Adipocyte (in vitro differentiated cells): ENCODE results near the gene NFS1.

Experiments
- DNase-seq: peaks from one replicate; pipeline ENCODE4 v3.0.0-alpha.2; 2015; ENCODE audit warnings: low read depth
- H3K27me3 ChIP-seq: replicated peaks from 2 replicates; pipeline ENCODE4 v1.7.0; 2013; ENCODE audit warnings: mild to moderate bottlenecking, low read length, moderate library complexity; ENCODE audit not compliant: control insufficient read depth, insufficient read depth
- H3K36me3 ChIP-seq: 2 replicates; pipeline ENCODE4 v1.7.0; 2013; ENCODE audit warnings: low read length, mild to moderate bottlenecking, moderate library complexity; ENCODE audit not compliant: control insufficient read depth, insufficient read depth, severe bottlenecking
- H3K4me1 ChIP-seq: 2 replicates; pipeline ENCODE4 v1.7.0; 2013; ENCODE audit warnings: mild to moderate bottlenecking, low read length, moderate library complexity; ENCODE audit not compliant: control insufficient read depth, insufficient read depth
- H3K4me3 ChIP-seq: 2 replicates; pipeline ENCODE4 v1.7.0; 2013; ENCODE audit warnings: mild to moderate bottlenecking, low read length, moderate library complexity
- H3K9ac ChIP-seq: 2 replicates; pipeline ENCODE4 v1.7.0; 2013; ENCODE audit warnings: mild to moderate bottlenecking, low read length, moderate library complexity
- H3K9me3 ChIP-seq: 2 replicates; pipeline ENCODE4 v1.7.0; 2013; ENCODE audit warnings: mild to moderate bottlenecking, low read length, moderate library complexity; ENCODE audit not compliant: control insufficient read depth

Gene NFS1

DNA sequence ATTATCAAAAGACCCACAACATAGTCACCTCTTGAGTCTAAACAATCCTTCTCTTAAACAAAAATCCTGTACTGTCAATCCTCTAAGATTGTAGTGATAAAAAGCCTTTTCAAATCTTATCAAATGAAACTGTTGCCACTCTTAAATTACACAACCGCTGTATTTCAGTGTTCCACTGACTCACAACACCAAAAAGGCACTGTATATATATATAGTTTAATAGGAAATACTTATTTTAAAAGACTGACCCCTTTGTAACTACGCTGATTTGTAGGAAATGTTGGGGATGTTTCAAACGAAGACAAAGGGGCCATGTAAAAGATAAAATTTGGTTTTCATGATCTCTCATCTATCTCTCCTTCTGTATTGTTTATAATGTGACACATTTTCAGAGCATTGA lies 48.5 kb downstream of the NFS1 start:
- peaks cover 10% of the 10 kb centered on the region for H3K4me1 ChIP-seq
- no peak overlapping the region for H3K4me3 ChIP-seq
- peaks cover 35% of the 10 kb centered on the region for H3K36me3 ChIP-seq
- H3K9me3 ChIP-seq: no peaks in the 10 kb centered on the region
- H3K9ac ChIP-seq: no peak overlapping the region
- DNase-seq: no peak
- no peaks in the 10 kb centered on the region for H3K27me3 ChIP-seq

DNA sequence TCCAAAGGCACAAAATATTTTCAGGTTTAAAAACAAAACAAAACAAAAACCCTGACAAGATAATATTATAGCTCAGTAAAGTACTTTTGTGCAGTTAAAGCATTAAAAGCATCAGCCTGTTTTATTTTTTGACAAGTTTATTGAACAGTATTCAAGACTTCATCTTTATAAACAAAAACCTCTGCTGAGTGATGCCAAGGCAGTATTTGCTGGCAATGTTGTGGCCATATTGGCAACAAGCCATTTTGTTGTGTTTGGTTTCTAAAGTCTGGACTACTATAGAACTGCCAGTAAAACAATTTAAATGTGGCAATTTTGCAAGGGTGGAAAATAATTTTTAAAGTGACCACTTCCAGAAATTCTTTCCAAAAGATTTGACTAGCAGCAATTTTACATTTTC lies 50.3 kb downstream of the NFS1 start:
- Histone ChIP-seq H3K36me3 (peaks cover 20% of the 10 kb centered on the region), H3K9ac (no peak overlapping the region), H3K4me1 (peaks cover 10% of the 10 kb centered on the region), H3K4me3 (no peak overlapping the region), H3K27me3 (no peaks in the 10 kb centered on the region), H3K9me3 (no peaks in the 10 kb centered on the region)
- peak; percentile 56 for DNase-seq

DNA sequence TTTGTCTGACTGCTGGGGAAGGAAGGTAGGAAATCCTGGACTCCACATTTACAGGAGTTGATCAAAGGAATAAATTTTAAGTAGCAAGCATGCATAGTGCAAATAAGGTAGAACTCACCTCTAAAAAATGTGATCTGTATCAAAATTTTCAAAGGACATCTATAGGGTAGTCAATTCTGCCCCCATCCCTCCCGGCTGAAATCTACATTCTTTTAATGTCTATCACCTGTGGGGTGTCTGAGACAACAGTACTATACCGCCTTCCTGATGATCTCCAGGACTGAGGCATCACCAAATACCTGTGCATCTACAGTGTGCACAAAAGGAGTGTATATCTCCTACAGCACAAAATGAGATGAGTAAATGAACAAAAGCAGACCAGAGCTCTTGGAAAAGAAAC lies 54.3 kb downstream of the NFS1 start:
- Histone ChIP-seq H3K9me3 (no peaks in the 10 kb centered on the region), H3K27me3 (no peaks in the 10 kb centered on the region), H3K36me3 (no peaks in the 10 kb centered on the region), H3K4me3 (no peak overlapping the region), H3K4me1 (peaks cover 10% of the 10 kb centered on the region), H3K9ac (no peak overlapping the region)
- DNase-seq: no peak

DNA sequence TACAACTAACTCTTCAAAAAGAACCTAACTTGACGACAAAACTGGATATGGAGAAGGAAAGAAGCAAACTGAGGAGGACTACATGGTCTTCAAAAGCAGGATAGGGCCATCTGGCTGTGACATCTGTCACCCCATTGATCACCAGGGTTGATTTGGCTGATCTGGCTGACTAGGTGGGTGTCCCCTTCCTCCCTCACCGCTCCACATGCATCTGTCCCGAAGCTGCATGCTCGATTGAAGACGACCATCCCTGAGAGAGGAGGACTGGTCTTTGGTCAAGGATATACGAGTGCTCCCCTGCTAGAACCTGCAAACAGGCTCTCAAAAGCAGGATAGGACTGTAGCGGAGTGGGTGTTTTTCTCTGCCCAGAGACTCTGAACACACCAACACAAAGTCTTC lies 56.1 kb downstream of the NFS1 start:
- Histone ChIP-seq H3K9me3 (no peaks in the 10 kb centered on the region), H3K4me1 (peaks cover 8% of the 10 kb centered on the region), H3K27me3 (no peaks in the 10 kb centered on the region), H3K4me3 (no peak overlapping the region), H3K36me3 (no peaks in the 10 kb centered on the region), H3K9ac (no peak overlapping the region)
- DNase-seq: no peak

DNA sequence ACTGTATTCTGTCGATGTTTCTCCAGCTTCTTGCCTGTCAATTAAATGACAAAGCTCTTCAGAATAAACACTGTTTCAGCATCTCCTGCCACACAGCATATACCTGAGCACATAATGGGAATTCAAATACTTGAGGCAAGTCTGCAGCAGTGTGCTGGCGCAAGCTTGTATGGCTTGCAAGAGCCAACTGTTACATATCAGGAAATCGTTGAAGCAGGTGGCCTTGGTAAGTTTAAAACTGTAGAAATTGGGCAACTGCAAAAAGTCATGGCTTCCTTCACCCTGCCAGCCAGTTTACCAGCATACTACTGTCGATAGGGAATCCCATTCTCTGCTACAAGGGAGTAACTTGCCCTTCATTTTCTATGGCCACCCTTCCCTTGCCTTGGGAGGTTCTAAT lies 57.4 kb downstream of the NFS1 start:
- Histone ChIP-seq H3K9me3 (no peaks in the 10 kb centered on the region), H3K4me1 (peaks cover 8% of the 10 kb centered on the region), H3K27me3 (no peaks in the 10 kb centered on the region), H3K4me3 (no peak overlapping the region), H3K36me3 (no peaks in the 10 kb centered on the region), H3K9ac (no peak overlapping the region)
- DNase-seq: no peak

DNA sequence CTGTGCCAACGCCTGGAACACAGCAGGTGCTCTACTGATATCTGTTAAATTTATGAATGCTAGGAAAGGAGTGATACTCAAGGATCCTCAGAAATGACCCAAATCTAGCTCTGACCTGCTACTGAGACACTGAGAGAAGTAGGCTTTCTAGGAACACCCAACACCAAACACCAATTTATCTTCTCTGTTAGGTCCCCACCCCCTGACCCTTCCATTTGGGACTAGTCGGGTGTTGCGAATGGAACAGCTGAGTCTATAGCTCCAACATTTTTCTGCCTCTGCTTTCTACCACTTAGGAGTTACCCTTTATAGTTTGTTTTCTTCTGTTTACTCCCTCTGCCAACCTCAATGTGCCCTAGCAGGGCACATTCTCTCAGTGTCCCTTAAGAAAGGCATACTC lies 58.4 kb downstream of the NFS1 start:
- H3K36me3 ChIP-seq: no peaks in the 10 kb centered on the region
- no peak overlapping the region for H3K9ac ChIP-seq
- H3K27me3 ChIP-seq: no peaks in the 10 kb centered on the region
- H3K9me3 ChIP-seq: no peaks in the 10 kb centered on the region
- DNase-seq: no peak
- H3K4me3 ChIP-seq: no peak overlapping the region
- H3K4me1 ChIP-seq: peaks cover 16% of the 10 kb centered on the region

DNA sequence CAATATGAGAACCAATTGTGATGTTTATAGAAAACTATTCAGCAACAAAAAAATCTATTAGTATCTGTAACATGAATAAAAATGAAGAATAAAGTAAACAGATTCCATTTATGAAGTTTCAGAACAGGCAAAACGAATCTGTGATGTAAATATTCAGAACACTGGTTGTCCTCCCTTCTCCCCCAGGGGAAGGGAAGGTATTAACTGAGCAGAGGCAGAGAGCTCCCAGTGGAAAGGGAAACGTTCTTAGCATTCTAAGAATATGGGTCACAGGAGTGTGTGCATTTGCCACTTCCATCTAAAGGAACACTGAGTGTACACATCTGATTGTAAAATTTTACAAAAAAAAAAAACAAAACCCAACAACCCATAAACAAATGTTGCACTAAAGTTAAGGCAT lies 60.4 kb downstream of the NFS1 start:
- no peaks in the 10 kb centered on the region for H3K9me3 ChIP-seq
- H3K27me3 ChIP-seq: no peaks in the 10 kb centered on the region
- no peak overlapping the region for H3K9ac ChIP-seq
- H3K4me1 ChIP-seq: peaks cover 21% of the 10 kb centered on the region
- no peak overlapping the region for H3K4me3 ChIP-seq
- no peaks in the 10 kb centered on the region for H3K36me3 ChIP-seq
- DNase-seq: no peak

DNA sequence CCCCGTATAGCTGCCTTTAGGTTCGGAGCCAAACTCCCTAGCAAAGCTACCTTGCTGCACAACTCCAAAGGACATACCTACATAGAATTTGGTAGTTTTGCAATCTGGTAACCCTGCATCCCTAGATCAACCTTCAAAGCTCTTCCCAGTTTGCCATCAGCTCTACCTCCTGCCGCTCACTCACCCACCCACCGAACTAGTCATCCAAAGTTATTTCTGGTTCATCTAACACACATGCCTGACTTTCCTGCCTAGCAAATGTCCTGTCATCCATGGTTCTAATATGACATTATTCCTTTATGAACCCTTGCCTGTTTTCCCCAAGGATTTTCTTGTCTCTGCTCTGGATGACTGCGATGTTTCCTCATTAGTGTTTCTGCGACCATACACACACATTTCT lies 61.9 kb downstream of the NFS1 start:
- Histone ChIP-seq H3K9ac (no peak overlapping the region), H3K9me3 (no peaks in the 10 kb centered on the region), H3K4me3 (no peak overlapping the region), H3K27me3 (no peaks in the 10 kb centered on the region), H3K36me3 (peaks cover 4% of the 10 kb centered on the region), H3K4me1 (peaks cover 21% of the 10 kb centered on the region)
- DNase-seq: no peak

DNA sequence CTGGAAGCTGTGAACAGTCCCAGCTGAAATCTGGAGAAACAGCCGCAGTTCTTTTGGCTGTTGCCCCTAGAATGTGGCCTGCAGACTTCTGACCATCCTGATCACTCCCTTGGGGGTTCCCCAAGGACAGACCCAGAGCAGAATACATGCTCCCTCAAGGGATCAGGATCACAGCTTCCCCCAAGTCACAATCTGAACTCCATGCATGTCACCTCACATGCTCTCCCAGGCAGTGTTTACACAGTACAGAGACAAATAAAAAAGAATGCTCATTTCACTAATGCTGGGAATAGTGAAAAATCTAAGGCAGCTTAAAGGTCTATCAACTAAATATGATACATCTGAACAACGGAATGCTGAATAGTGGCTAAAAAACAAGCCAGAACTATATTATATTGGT lies 63.1 kb downstream of the NFS1 start:
- no peak for DNase-seq
- no peak overlapping the region for H3K9ac ChIP-seq
- no peaks in the 10 kb centered on the region for H3K27me3 ChIP-seq
- H3K36me3 ChIP-seq: peaks cover 15% of the 10 kb centered on the region
- no peaks in the 10 kb centered on the region for H3K9me3 ChIP-seq
- peaks cover 21% of the 10 kb centered on the region for H3K4me1 ChIP-seq
- H3K4me3 ChIP-seq: no peak overlapping the region

DNA sequence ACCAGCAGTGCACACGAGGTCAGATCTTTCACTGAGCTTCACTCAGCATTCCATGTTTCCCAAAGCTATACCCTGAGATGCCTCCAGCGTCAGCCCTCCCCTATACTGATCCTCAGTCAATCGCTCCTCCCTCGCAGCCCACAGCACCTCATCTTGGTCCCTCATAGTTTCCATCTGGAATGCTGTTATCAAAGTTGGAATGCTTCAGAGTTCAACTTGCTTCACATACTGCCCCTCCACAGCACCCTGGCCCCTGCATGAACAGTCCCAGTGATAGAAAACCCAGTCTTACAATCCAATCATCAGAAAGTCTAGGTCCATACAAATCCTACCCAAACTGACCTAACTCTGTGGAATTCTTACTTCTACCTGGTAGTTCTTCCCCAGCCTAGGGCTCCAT lies 63.5 kb downstream of the NFS1 start:
- Histone ChIP-seq H3K27me3 (no peaks in the 10 kb centered on the region), H3K4me1 (peaks cover 21% of the 10 kb centered on the region), H3K9ac (no peak overlapping the region), H3K9me3 (no peaks in the 10 kb centered on the region), H3K36me3 (peaks cover 20% of the 10 kb centered on the region), H3K4me3 (no peak overlapping the region)
- no peak for DNase-seq

DNA sequence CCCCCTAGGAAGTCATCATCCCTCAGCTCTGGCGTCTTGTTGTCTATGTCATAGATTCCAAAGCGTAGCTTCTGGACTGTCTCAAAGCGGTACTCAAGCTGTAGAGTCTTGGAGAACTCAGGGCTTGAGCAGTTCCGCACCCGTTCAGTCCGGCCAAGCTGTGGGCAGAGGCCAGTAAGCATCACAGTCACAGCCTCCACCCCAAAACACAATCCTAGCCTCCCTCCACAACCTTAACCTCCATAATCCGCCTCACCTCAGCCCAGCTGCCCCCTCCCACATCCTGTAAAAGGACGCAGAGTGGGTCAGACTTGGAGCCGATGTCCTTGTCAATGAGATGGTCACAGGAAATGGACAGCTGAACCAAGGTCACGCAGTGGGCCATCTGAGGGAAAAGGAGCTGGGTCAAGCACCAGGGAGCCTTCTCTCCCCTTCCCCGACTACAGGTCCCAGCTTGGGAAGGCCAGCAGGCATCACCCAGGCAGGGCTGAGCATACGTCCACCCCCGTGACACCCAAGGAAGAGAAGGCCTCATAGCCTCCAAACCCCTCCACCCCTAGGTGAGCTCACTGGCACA lies 66.5 kb downstream of the NFS1 start:
- Histone ChIP-seq H3K9ac (no peak overlapping the region), H3K4me1 (peaks cover 16% of the 10 kb centered on the region), H3K9me3 (no peaks in the 10 kb centered on the region), H3K4me3 (no peak overlapping the region), H3K36me3 (peaks cover 40% of the 10 kb centered on the region), H3K27me3 (no peaks in the 10 kb centered on the region)
- DNase-seq: no peak

DNA sequence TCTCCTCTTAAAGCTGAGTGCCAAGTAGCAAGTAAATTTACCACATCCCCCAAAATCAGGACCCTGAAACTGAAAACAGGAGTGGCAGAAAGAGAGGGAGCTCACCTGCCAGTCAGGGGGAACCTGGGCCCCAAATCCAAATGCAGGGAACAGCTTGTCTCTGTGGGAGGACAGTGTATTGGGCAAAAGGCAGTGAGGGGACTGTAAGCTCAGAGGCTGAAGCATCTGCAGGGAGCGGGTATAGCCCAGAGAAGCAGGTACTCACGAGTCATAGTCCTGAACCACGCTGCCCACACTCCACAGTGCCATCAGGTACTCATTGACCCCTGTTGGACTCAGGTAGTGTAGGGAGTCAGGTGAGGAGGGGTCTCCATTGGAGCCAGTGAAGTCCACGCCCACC lies 68.5 kb downstream of the NFS1 start:
- Histone ChIP-seq H3K27me3 (no peaks in the 10 kb centered on the region), H3K4me1 (peaks cover 7% of the 10 kb centered on the region), H3K9ac (no peak overlapping the region), H3K9me3 (no peaks in the 10 kb centered on the region), H3K4me3 (no peak overlapping the region), H3K36me3 (peaks cover 58% of the 10 kb centered on the region)
- no peak for DNase-seq
